ENCODE results near the gene PDK2.

The PDK2 gene

DNA sequence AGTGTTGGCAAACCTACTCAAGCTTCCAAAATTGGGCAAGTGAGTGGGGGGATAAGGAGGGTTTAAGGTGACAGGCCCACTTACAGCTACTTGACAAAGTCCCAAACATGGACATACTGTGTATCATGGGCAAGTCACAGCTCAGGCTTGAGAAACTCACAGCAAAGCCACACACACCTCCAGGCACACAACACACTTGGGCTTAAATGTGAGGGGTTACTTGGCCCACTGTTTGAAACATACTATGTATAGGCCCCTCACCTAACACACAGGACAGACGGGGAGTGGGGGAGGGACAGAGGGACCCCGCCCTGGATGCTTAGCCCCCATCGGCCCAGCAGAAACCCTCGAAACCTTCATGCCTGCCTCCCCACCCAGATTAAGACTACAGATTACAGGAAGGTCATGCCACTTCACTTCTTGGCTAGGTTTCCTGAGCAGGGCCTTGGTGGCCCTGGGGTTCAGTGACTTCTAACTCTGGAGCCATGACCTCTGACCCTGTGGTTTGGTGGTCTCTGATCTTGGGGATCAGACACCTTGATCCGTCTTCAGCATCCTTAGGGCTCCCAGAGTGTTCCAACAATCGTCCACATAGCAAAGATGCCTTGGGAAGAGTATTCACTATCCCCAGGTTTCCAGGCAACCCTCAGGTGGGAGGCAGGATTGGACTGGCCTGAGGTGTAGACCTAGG, 37.1 kb downstream of the PDK2 start:
- no peak overlapping the region for H3K4me2 ChIP-seq (ENCODE audit: low read depth, low read length, poor library complexity, severe bottlenecking)
- H3K79me2 ChIP-seq (ENCODE audit: insufficient read depth, low read length): no peaks in the 10 kb centered on the region
- H4K20me1 ChIP-seq (ENCODE audit: low read depth, low read length): no peaks in the 10 kb centered on the region
- H3K9ac ChIP-seq (ENCODE audit: low read length): no peak overlapping the region
- H3K27ac ChIP-seq (ENCODE audit: low read depth, low read length): no peak overlapping the region
- TF ChIP-seq, protein P1, sequence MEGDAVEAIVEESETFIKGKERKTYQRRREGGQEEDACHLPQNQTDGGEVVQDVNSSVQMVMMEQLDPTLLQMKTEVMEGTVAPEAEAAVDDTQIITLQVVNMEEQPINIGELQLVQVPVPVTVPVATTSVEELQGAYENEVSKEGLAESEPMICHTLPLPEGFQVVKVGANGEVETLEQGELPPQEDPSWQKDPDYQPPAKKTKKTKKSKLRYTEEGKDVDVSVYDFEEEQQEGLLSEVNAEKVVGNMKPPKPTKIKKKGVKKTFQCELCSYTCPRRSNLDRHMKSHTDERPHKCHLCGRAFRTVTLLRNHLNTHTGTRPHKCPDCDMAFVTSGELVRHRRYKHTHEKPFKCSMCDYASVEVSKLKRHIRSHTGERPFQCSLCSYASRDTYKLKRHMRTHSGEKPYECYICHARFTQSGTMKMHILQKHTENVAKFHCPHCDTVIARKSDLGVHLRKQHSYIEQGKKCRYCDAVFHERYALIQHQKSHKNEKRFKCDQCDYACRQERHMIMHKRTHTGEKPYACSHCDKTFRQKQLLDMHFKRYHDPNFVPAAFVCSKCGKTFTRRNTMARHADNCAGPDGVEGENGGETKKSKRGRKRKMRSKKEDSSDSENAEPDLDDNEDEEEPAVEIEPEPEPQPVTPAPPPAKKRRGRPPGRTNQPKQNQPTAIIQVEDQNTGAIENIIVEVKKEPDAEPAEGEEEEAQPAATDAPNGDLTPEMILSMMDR (IDR thresholded peaks at IDR 0.05; ENCODE audit: insufficient read depth, low read length, poor library complexity, severe bottlenecking): no peak
- TF ChIP-seq EZH2phosphoT487 (conservative IDR thresholded peaks at IDR 0.05; ENCODE audit: low read length): no peak
- H3F3A ChIP-seq (ENCODE audit: insufficient read depth): 0 out of 2 replicates have a peak, but pooled peaks cover 4% of the 10 kb centered on the region
- no peak overlapping the region for H2AFZ ChIP-seq (ENCODE audit: low read depth, low read length, severe bottlenecking)
- H3K9me3 ChIP-seq (ENCODE audit: insufficient read depth, low read length): no peaks in the 10 kb centered on the region
- no peaks in the 10 kb centered on the region for H3K36me3 ChIP-seq (ENCODE audit: low read length)
- H3K27me3 ChIP-seq (ENCODE audit: low read length): no peaks in the 10 kb centered on the region
- no peaks in the 10 kb centered on the region for H3K9me2 ChIP-seq (replicated peaks; ENCODE audit: insufficient read depth, low read length)
- no peak overlapping the region for H3K4me3 ChIP-seq (ENCODE audit: insufficient read depth, low read length, poor library complexity, severe bottlenecking)

DNA sequence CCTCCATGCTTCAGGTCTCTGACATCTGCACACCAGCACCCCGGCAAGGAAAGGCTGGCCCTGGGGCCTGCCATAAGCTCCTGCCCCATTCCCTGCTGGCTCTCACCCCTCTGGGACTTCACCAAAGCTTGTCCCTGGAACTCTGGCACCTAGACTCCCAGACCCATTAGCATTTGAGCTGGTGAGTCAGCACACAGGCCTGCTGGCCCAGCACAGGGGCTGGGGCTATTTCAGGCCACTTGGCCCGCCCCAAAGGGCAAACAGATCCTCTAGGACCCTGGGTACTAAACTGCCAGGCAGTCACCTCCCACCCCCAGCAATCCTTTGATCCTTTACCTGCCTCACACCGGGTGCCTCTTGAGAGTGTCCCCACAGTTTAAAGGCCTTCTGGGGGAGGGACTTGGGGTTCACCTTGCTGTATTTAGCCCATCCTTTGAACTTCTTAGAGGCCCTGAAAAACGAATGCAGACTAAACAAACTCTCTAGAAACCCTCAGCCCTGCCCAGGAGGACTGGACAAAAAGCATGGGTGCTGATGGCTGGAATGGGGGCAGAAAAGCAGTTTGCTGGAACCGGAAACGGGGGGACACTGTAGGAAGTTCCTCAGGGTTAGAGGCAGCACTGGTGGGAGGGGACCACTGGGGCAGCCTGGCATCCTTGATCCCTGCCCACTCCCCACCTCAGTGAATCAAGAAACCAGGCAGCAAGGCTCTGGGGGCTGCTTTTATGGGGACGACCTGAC, 38.0 kb downstream of the PDK2 start:
- Histone ChIP-seq H3K27me3 (ENCODE audit: low read length) (no peaks in the 10 kb centered on the region), H3F3A (ENCODE audit: insufficient read depth) (0 out of 2 replicates have a peak, but pooled peaks cover 4% of the 10 kb centered on the region), H3K36me3 (ENCODE audit: low read length) (peaks cover under 1% of the 10 kb centered on the region; the same call in 1 of the 2 replicates), H2AFZ (ENCODE audit: low read depth, low read length, severe bottlenecking) (no peak overlapping the region), H3K79me2 (ENCODE audit: insufficient read depth, low read length) (no peaks in the 10 kb centered on the region), H3K4me2 (ENCODE audit: low read depth, low read length, poor library complexity, severe bottlenecking) (no peak overlapping the region), H3K9me3 (ENCODE audit: insufficient read depth, low read length) (no peaks in the 10 kb centered on the region), H3K4me3 (ENCODE audit: insufficient read depth, low read length, poor library complexity, severe bottlenecking) (no peak overlapping the region), H3K27ac (ENCODE audit: low read depth, low read length) (no peak overlapping the region), H3K9me2 (replicated peaks; ENCODE audit: insufficient read depth, low read length) (no peaks in the 10 kb centered on the region), H4K20me1 (ENCODE audit: low read depth, low read length) (no peaks in the 10 kb centered on the region), H3K9ac (ENCODE audit: low read length) (no peak overlapping the region)
- TF ChIP-seq, protein P1 (IDR thresholded peaks at IDR 0.05; ENCODE audit: insufficient read depth, low read length, poor library complexity, severe bottlenecking): no peak
- TF ChIP-seq EZH2phosphoT487 (conservative IDR thresholded peaks at IDR 0.05; ENCODE audit: low read length): no peak

GRCh38 chr17:50133769-50134099, 38.6 kb downstream of the PDK2 start:
- Histone ChIP-seq H2AFZ (ENCODE audit: low read depth, low read length, severe bottlenecking) (no peak overlapping the region), H3K4me2 (ENCODE audit: low read depth, low read length, poor library complexity, severe bottlenecking) (no peak overlapping the region), H3K27ac (ENCODE audit: low read depth, low read length) (no peak overlapping the region), H3K27me3 (ENCODE audit: low read length) (no peaks in the 10 kb centered on the region), H4K20me1 (ENCODE audit: low read depth, low read length) (no peaks in the 10 kb centered on the region), H3K9ac (ENCODE audit: low read length) (no peak overlapping the region), H3K79me2 (ENCODE audit: insufficient read depth, low read length) (no peaks in the 10 kb centered on the region), H3F3A (ENCODE audit: insufficient read depth) (0 out of 2 replicates have a peak, but pooled peaks cover 4% of the 10 kb centered on the region), H3K36me3 (ENCODE audit: low read length) (peaks cover 6% of the 10 kb centered on the region; the same call in 1 of the 2 replicates), H3K4me3 (ENCODE audit: insufficient read depth, low read length, poor library complexity, severe bottlenecking) (no peak overlapping the region), H3K9me2 (replicated peaks; ENCODE audit: insufficient read depth, low read length) (no peaks in the 10 kb centered on the region), H3K9me3 (ENCODE audit: insufficient read depth, low read length) (no peaks in the 10 kb centered on the region)
- no peak for TF ChIP-seq EZH2phosphoT487 (conservative IDR thresholded peaks at IDR 0.05; ENCODE audit: low read length)
- TF ChIP-seq, protein P1 (IDR thresholded peaks at IDR 0.05; ENCODE audit: insufficient read depth, low read length, poor library complexity, severe bottlenecking): no peak
